SH-SY5Y (cell line): ENCODE data around the gene CAPS2.

Experiments
- GATA2 ChIP-seq: IDR thresholded peaks from 2 replicates; pipeline ENCODE4 v1.6.1; 2011; ENCODE audit warnings: mild to moderate bottlenecking, low read depth, low read length
- GATA3 ChIP-seq: IDR thresholded peaks from 2 replicates; pipeline ENCODE4 v1.6.1; 2011; ENCODE audit warnings: low read depth, mild to moderate bottlenecking, low read length, moderate library complexity

DNA sequence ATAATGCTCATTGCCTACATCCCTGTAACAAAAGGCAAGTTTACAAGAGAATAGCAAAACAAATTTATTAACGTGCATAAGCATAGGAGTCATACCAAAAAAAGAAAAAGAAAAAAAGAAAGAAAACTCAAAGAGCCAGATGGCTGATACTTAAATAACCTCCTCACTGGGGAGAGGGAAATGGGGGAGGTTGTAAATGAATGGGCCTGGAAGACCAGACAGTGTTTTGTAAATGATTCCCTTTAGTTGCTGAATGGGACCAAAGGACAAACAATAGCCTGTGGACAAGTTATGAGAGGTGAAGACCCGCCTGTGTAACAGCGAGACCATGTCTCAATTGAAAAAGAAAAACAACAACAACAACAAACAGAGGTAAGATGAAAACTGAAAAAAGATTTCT, 35.3 kb downstream of the CAPS2 start:
- TF ChIP-seq GATA3 (no peak), GATA2 (no peak)
